Measurements from ENCODE around the gene CH25H.

Gene CH25H

DNA sequence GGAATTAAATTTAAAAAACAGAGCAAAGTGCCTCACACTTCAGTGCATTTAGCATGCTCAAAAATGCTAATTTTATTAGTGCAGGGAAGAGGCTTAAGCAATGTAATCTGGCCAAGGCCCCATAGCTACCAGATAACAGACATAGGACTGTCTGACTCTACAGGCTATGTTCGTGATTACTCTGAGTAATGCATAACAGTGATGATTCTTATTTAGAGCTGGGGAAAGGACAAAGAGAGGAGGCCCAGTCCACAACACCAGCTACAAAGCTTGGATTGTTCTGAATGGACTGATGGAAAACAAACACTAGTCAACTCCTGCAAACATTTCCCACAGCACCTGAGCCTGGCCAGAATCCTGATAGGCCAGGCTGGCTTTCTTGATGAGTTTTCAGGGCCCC is 8.4 kb upstream of the CH25H start:
- DNase-seq (ENCODE audit: low read depth, low spot score) = no peak
- H3K4me3 ChIP-seq (ENCODE audit: low read depth, low read length) = no peak overlapping the region
- CTCF ChIA-PET = interaction anchor here (0.6 to 4.2 kb wide), 33 partner anchors 8 to 650 kb away, joined by 3 to 225 read pairs (median 4); partner anchors contain the start of genes ACTA2, CH25H and FAS
- POLR2A ChIA-PET = interaction anchor here (0.5 to 1.9 kb wide), 2 partner anchors 186 to 225 kb away, joined by 3 to 6 read pairs; partner anchors contain the start of gene FAS
- TF ChIP-seq, protein P1, sequence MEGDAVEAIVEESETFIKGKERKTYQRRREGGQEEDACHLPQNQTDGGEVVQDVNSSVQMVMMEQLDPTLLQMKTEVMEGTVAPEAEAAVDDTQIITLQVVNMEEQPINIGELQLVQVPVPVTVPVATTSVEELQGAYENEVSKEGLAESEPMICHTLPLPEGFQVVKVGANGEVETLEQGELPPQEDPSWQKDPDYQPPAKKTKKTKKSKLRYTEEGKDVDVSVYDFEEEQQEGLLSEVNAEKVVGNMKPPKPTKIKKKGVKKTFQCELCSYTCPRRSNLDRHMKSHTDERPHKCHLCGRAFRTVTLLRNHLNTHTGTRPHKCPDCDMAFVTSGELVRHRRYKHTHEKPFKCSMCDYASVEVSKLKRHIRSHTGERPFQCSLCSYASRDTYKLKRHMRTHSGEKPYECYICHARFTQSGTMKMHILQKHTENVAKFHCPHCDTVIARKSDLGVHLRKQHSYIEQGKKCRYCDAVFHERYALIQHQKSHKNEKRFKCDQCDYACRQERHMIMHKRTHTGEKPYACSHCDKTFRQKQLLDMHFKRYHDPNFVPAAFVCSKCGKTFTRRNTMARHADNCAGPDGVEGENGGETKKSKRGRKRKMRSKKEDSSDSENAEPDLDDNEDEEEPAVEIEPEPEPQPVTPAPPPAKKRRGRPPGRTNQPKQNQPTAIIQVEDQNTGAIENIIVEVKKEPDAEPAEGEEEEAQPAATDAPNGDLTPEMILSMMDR (IDR thresholded peaks at IDR 0.05; ENCODE audit: insufficient read depth, low read length, missing control alignments) = no peak

DNA sequence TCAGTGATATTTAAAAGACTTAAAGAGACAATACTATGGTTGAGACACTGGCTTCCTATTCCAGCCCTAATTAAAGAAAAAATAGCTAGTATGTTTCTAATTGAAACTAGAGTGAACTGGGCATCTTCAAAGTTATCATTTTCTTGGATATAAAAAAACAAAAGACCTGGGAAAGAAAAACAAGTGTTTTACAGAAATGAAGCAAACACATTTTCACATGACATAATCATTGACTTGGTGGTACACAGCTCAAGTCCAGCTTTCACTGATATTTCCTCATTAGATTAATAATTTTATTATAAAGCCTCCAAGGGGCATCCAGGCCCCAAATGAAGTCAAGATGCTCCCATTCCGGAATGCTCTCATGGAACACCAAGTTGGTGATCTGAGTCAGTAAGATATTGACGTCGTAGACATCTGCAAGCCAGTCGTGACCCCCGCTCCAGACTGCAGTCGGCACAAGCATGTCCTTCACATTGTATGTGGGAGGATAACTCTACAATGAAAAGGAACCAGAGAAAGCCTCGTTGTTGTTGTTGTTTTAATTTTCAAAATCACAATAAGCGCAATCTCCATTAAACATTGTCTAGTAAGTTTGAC is 7.5 kb upstream of the CH25H start:
- TF ChIP-seq, protein P1 (IDR thresholded peaks at IDR 0.05; ENCODE audit: insufficient read depth, low read length, missing control alignments) = no peak
- POLR2A ChIA-PET = interaction anchor here (1.9 kb wide), 1 partner anchor 185 kb away, joined by 6 read pairs; no protein-coding TSS in a partner anchor
- CTCF ChIA-PET = interaction anchor here (0.9 to 4.2 kb wide), 40 partner anchors 10 to 380 kb away, joined by 3 to 225 read pairs (median 6); partner anchors contain the start of genes FAS and IFIT1
- H3K4me3 ChIP-seq (ENCODE audit: low read depth, low read length) = no peak overlapping the region
- no peak for DNase-seq (ENCODE audit: low read depth, low spot score)

DNA sequence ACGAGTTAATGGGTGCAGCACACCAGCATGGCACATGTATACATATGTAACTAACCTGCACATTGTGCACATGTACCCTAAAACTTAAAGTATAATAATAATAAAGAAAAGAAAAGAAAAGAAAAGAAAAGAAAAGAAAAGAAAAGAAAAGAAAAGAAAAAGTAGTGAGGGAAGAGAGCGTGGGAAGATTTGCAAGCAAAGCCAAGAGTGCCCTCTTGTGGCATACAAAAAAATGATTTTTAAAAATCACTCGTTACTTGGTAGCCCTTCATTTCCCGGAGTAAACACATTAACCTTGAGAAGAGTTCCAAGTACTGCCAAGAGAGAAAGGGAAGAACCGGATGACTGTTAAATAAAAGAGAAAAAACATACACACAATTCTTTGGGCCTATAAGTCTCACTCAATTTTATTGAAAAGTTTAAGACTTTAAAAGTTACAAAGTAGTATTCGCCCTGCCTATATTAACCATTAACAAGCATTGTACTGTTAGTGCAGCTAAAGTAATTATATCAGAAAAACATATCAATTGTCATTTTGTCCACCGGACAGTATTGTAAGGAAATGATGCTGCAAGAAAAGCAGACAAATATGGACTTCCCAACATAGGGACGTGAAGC is 6.2 kb upstream of the CH25H start:
- H3K4me3 ChIP-seq (ENCODE audit: low read depth, low read length) = no peak overlapping the region
- CTCF ChIA-PET = interaction anchor here (0.7 to 4.2 kb wide), 41 partner anchors 9 to 525 kb away, joined by 3 to 225 read pairs (median 6); partner anchors contain the start of genes FAS and IFIT1
- POLR2A ChIA-PET = no interaction called here
- TF ChIP-seq, protein P1 (IDR thresholded peaks at IDR 0.05; ENCODE audit: insufficient read depth, low read length, missing control alignments) = peak; percentile 38
- DNase-seq (ENCODE audit: low read depth, low spot score) = no peak

DNA sequence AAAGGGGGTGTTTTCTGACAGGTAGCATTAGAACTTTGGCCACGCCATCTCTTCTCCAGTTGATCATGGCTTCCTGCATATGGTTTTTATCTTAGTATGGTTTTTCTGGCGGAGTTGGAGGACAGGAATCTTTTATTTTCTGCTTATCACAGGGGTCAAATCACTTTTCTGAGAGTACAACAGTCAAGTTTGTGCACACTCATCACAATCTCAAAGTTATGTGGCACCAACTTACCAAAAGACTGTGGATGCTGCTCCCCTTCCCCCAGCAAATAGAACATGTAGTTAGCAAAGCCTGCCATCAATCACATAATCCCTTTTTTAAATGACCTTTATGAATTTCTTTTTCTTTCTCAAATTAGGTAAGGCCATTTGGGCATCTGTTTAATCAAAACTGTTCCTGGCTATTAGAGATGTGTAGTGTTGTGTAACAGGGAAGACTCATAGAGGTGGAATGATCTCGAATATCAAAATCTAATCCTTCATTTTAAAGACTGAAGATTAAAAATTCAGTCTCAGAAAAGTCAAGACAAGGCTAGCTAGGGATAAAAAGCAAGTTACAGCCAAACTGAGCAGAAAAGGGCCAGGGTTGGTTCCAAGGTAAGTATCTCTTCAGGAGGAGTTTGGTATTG is 3.8 kb upstream of the CH25H start:
- TF ChIP-seq, protein P1 (IDR thresholded peaks at IDR 0.05; ENCODE audit: insufficient read depth, low read length, missing control alignments) = no peak
- H3K4me3 ChIP-seq (ENCODE audit: low read depth, low read length) = no peak overlapping the region
- POLR2A ChIA-PET = no interaction called here
- no peak for DNase-seq (ENCODE audit: low read depth, low spot score)
- CTCF ChIA-PET = interaction anchor here (0.8 to 11.3 kb wide), 8 partner anchors 180 to 375 kb away, joined by 3 to 166 read pairs (median 4); no protein-coding TSS in a partner anchor

DNA sequence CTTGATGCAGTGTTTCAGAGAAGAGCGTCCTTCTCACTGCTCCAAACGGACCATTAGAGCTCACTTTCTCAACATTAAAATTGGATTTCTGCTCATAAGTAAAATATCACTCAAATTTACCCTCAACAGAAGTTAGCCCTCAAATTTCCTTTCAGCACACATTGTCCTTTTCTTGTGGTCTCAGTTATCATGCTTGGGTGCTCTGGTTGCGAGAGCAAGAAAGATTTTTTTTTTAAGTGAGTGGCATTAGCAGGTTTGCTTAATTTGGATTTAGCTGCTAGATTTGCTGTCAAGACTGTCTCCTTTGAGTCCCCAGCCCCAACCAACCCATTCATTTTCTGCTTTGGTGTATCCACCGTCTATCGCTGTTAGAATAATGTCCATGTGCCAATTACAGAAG is 2.6 kb upstream of the CH25H start:
- POLR2A ChIA-PET = no interaction called here
- no peak overlapping the region for H3K4me3 ChIP-seq (ENCODE audit: low read depth, low read length)
- DNase-seq (ENCODE audit: low read depth, low spot score) = no peak
- TF ChIP-seq, protein P1 (IDR thresholded peaks at IDR 0.05; ENCODE audit: insufficient read depth, low read length, missing control alignments) = no peak
- CTCF ChIA-PET = interaction anchor here (11.3 kb wide), 1 partner anchor 179 kb away, joined by 166 read pairs; no protein-coding TSS in a partner anchor

Data from AG04449 (cell line).